Epithelial cell of esophagus (primary cell): ENCODE measurements around the gene LSR.

Experiments used
- DNase-seq: peaks from one replicate; pipeline ENCODE4 v3.0.0; 2010; ENCODE audit warnings: low read depth
- H3K4me3 ChIP-seq: 2 replicates; pipeline ENCODE4 v1.5.1; 2011; ENCODE audit warnings: mild to moderate bottlenecking, low read length, control low read depth
- CTCF ChIP-seq: IDR thresholded peaks from 2 replicates; pipeline ENCODE4 v1.5.1; 2011; ENCODE audit warnings: low read depth, mild to moderate bottlenecking, low read length, control low read depth, inconsistent platforms; ENCODE audit not compliant: insufficient read depth; ENCODE audit errors: missing control alignments

Gene LSR

DNA sequence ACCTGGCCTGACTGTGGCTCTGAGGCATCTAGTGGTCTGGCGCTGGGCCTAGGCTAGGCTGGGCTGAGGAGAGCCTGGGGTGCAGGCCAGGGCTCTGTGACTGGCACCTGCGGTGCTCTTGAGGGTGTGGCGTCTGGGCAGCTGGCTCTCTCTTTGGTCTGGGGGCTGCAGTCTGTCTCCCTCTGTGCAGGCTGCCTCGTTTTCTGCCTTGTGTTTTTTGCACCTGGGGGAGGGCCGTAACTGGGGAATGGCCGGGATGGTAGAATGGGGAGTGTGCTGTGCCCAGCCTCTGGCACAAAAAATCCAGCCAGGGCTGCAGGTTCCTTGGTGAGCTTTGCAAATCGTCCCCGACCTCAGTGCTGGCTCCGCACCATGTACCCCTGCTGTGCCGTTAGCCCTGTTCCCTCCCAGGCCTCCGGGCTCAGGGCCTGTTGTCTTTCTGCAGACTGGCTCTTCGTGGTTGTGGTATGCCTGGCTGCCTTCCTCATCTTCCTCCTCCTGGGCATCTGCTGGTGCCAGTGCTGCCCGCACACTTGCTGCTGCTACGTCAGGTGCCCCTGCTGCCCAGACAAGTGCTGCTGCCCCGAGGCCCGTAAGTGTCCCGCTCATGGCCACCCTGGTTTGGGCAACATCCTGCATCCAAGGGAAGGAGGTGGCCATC is 13.4 kb downstream of the LSR start:
- H3K4me3 ChIP-seq, result no peak overlapping the region
- no peak for DNase-seq
- no peak for TF ChIP-seq CTCF

DNA sequence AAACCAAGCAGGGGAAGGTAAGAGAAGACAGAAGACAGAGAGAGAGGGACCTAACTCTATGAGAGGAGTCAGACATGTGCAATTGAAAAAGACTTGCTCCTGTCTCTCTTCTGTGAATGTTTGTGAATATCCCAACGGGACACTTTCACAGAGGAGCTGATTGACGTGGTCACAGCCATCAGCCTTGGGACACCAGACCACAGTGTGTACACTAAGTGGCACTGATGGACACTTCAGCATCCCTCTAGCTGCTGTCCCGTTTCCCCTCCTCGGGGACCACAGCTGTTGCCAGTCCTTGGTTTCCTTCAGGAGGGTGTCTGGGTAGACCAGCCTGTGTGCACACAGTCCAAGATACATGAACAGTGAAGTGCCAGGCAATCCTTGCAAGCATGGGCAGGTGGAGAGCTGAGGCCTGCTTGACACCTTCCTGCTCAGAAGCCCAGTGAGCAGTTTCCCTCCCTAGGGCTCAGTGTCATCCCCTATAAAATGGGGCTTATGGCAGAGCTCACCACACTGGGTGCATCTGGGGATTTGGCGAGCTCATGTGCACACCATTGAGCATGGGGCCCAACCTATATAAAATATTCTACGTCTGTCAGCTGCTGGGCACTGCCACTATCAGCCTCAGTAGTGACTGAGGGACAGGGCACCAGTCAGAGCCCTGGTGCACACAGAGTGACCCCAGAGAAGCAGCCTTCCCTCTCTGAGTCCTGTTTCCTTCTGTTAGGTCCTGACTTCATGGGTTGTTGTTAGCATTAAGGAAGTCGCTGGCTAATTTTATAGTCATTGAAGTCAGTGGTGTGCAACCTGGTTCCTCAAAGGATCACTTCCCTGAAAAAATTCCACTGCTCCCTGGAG is 15.7 kb downstream of the LSR start:
- TF ChIP-seq CTCF, result no peak
- H3K4me3 ChIP-seq, result no peak overlapping the region

DNA sequence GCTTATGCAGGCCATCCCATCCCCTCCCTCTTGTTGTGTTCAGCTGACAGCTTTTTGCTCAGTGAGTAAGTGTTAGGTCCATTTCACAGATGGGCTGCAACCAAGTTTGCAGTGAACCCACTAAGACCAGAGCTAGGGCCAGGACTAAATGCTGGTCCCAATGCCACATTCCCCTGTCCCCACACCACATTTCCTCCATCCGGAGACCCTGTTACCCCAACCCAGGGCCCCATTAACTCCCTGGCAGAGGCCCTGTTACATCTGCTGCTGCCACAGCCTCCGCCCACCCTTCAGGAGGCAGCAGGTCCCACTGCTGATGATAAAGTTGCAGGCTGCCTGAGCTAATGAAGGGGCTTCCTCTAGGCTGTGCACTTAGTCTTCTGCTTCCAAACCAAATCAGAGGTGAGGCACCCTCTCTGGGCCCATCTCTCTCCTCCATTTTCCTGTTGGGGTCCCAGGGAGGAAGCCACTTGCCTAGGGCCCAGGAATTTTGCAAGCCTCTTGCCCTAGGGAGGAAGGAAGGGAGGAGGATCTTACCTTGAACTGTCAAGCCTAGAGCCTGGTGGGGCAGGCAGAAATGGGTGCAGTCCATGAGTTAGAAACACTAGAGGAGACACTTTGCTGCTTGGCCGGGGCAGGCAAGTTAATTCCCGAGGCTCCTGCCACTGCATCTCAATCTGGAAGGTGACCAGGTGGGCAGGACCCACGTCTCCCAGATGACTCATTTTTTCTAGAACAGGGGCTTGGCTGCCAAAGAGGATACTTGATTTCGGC is 16.5 kb downstream of the LSR start:
- DNase-seq, result peak; percentile 18
- H3K4me3 ChIP-seq, result no peak overlapping the region
- no peak for TF ChIP-seq CTCF

More for the DNA sequence above, 15.7 kb downstream of the LSR start:
- DNase-seq, result no peak

- DNase-seq, result no peak
- no peak overlapping the region for H3K4me3 ChIP-seq
These were observed 17.2 kb downstream of the LSR start for GRCh38 chr19:35265900-35266519.

DNA sequence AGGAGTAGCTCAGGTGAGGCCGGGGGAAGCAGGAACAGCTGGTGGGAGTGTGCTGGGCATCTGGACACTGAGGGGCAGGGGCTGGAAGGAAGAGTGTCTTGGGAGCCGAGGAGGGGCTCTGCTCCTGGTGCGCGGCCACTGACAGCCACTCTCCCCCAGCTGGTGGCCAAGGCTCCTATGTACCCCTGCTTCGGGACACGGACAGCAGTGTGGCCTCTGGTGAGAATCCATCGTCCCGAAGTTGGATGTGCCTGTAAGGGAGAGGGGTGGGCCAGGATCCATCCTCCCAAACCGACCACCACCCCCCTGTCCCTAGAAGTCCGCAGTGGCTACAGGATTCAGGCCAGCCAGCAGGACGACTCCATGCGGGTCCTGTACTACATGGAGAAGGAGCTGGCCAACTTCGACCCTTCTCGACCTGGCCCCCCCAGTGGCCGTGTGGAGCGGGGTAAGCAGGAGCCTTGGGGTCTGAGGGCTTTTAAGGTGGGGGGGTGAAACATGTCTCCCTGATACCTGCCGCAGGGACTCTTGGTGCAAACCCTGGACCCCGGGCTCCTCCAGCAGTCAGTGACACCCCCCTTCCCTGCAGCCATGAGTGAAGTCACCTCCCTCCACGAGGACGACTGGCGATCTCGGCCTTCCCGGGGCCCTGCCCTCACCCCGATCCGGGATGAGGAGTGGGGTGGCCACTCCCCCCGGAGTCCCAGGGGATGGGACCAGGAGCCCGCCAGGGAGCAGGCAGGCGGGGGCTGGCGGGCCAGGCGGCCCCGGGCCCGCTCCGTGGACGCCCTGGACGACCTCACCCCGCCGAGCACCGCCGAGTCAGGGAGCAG is 17.9 kb downstream of the LSR start:
- DNase-seq, result no peak
- TF ChIP-seq CTCF, result no peak
- H3K4me3 ChIP-seq, result peak overlapping the region; percentile 81

More at GRCh38 chr19:35265900-35266519, 17.2 kb downstream of the LSR start:
- TF ChIP-seq CTCF, result no peak

GRCh38 chr19:35267353-35267817 is 18.6 kb downstream of the LSR start:
- peak overlapping the region; percentile 81 for H3K4me3 ChIP-seq
- peak; percentile 29 for DNase-seq
- TF ChIP-seq CTCF, result no peak
